ENCODE data around the gene GSK3A. TPM values are rescaled to one million over a fixed set of nuclear protein-coding genes. Genes with fewer than 3 reads are reported as not detected.
A peak's percentile ranks its signal among the peaks of the same experiment; 100 is the strongest.

GSK3A gene
- total RNA-seq, 1 donor from 2014 or later, result 49.1 TPM

- H3K27me3 Mint-ChIP-seq, result no peaks in the 10 kb centered on the region
- no peak for TF ChIP-seq CTCF (conservative IDR thresholded peaks at IDR 0.05)
- H3K4me3 Mint-ChIP-seq, result no peak overlapping the region
- H3K9me3 Mint-ChIP-seq, result no peaks in the 10 kb centered on the region
- H3K27ac Mint-ChIP-seq, result no peak overlapping the region
- no peak for DNase-seq (ENCODE audit: extremely low spot score, unreplicated experiment)
- peaks cover 3% of the 10 kb centered on the region for H3K36me3 Mint-ChIP-seq
- peaks cover 36% of the 10 kb centered on the region for H3K4me1 Mint-ChIP-seq (ENCODE audit: unreplicated experiment)
These were observed 6.8 kb upstream of the GSK3A start for GRCh38 chr19:42249149-42249750.

- Mint-ChIP-seq H3K27ac (no peak overlapping the region), H3K36me3 (peaks cover 3% of the 10 kb centered on the region), H3K9me3 (no peaks in the 10 kb centered on the region), H3K27me3 (no peaks in the 10 kb centered on the region), H3K4me3 (no peak overlapping the region), H3K4me1 (ENCODE audit: unreplicated experiment) (peaks cover 37% of the 10 kb centered on the region)
- no peak for TF ChIP-seq CTCF (conservative IDR thresholded peaks at IDR 0.05)
- no peak for DNase-seq (ENCODE audit: extremely low spot score, unreplicated experiment)
These were observed 6.1 kb upstream of the GSK3A start for GRCh38 chr19:42248270-42249148.

GRCh38 chr19:42247640-42248199 lies 5.3 kb upstream of the GSK3A start:
- Mint-ChIP-seq H3K4me1 (ENCODE audit: unreplicated experiment) (peaks cover 39% of the 10 kb centered on the region), H3K4me3 (no peak overlapping the region), H3K27ac (no peak overlapping the region), H3K9me3 (no peaks in the 10 kb centered on the region), H3K36me3 (peaks cover 2% of the 10 kb centered on the region), H3K27me3 (no peaks in the 10 kb centered on the region)
- no peak for TF ChIP-seq CTCF (conservative IDR thresholded peaks at IDR 0.05)
- DNase-seq (ENCODE audit: extremely low spot score, unreplicated experiment), result no peak

GRCh38 chr19:42246922-42247639 lies 4.7 kb upstream of the GSK3A start:
- Mint-ChIP-seq H3K27me3 (no peaks in the 10 kb centered on the region), H3K4me3 (no peak overlapping the region), H3K27ac (peak overlapping the region; percentile 67)

More at GRCh38 chr19:42246922-42247639, 4.7 kb upstream of the GSK3A start:
- H3K4me1 Mint-ChIP-seq (ENCODE audit: unreplicated experiment), result peaks cover 36% of the 10 kb centered on the region
- H3K9me3 Mint-ChIP-seq, result no peaks in the 10 kb centered on the region
- no peak for TF ChIP-seq CTCF (conservative IDR thresholded peaks at IDR 0.05)
- DNase-seq (ENCODE audit: extremely low spot score, unreplicated experiment), result no peak
- H3K36me3 Mint-ChIP-seq, result no peaks in the 10 kb centered on the region

All from type B pancreatic cell (in vitro differentiated cells).